H9 (cell line): ENCODE results near the gene IGSF3. TPM values are rescaled to one million over a fixed set of nuclear protein-coding genes. Genes with fewer than 3 reads are reported as not detected.
"Not testable (repeated sequence)": the region's sequence is repeated elsewhere in the genome, so short reads cannot be mapped to it uniquely, and the experiment has no call there.

Experiments used
- DNase-seq: peaks from one replicate; pipeline ENCODE4 v3.0.0-alpha.2; 2017
- H2AFZ ChIP-seq: one replicate; pipeline ENCODE4 v1.6.1; 2013; ENCODE audit warnings: mild to moderate bottlenecking, low read length, control low read depth, moderate library complexity
- H2AK5ac ChIP-seq: 2 replicates; pipeline ENCODE4 v1.6.1; 2013; ENCODE audit warnings: low read length, control low read depth, mixed read lengths; ENCODE audit not compliant: insufficient read length
- H2BK120ac ChIP-seq: one replicate; pipeline ENCODE4 v1.6.1; 2013; ENCODE audit warnings: low read depth, mild to moderate bottlenecking, low read length, control low read depth, inconsistent platforms; ENCODE audit not compliant: poor library complexity, severe bottlenecking
- H2BK12ac ChIP-seq: 2 replicates; pipeline ENCODE4 v1.6.1; 2013; ENCODE audit warnings: low read length, control low read depth, mixed read lengths, low read depth; ENCODE audit not compliant: insufficient read length
- H2BK15ac ChIP-seq: 2 replicates; pipeline ENCODE4 v1.6.1; 2013; ENCODE audit warnings: low read depth, low read length, control low read depth
- H2BK20ac ChIP-seq: one replicate; pipeline ENCODE4 v1.6.1; 2013; ENCODE audit warnings: low read depth, mild to moderate bottlenecking, low read length, control low read depth, inconsistent platforms; ENCODE audit not compliant: poor library complexity, severe bottlenecking
- H2BK5ac ChIP-seq: 2 replicates; pipeline ENCODE4 v1.6.1; 2013; ENCODE audit warnings: low read length, control low read depth, mixed read lengths; ENCODE audit not compliant: insufficient read length
- H3K14ac ChIP-seq: 2 replicates; pipeline ENCODE4 v1.6.1; 2013; ENCODE audit warnings: low read length, control low read depth; ENCODE audit not compliant: insufficient read depth
- H3K18ac ChIP-seq: 2 replicates; pipeline ENCODE4 v1.6.1; 2013; ENCODE audit warnings: low read depth, mild to moderate bottlenecking, mixed read lengths, low read length, control low read depth; ENCODE audit not compliant: insufficient read length
- H3K23ac ChIP-seq: 2 replicates; pipeline ENCODE4 v1.6.1; 2013; ENCODE audit warnings: low read length, control low read depth, mixed read lengths, low read depth; ENCODE audit not compliant: insufficient read length
- H3K23me2 ChIP-seq: 2 replicates; pipeline ENCODE4 v1.6.1; 2013; ENCODE audit warnings: low read depth, mild to moderate bottlenecking, mixed read lengths, low read length, control low read depth; ENCODE audit not compliant: insufficient read length, poor library complexity, severe bottlenecking
- H3K27ac ChIP-seq: 2 replicates; pipeline ENCODE4 v1.5.1; 2013; ENCODE audit warnings: low read length, control low read depth, mixed read lengths, low read depth; ENCODE audit not compliant: insufficient read length
- H3K27me3 ChIP-seq: 2 replicates; pipeline ENCODE4 v1.6.1; 2013; ENCODE audit warnings: low read length, control low read depth, inconsistent platforms; ENCODE audit not compliant: insufficient read depth
- H3K4ac ChIP-seq: 2 replicates; pipeline ENCODE4 v1.6.1; 2013; ENCODE audit warnings: low read depth, mild to moderate bottlenecking, control low read depth, inconsistent platforms, low read length, moderate library complexity
- H3K4me1 ChIP-seq: 2 replicates; pipeline ENCODE4 v1.6.1; 2013; ENCODE audit warnings: low read length, control low read depth, inconsistent platforms; ENCODE audit not compliant: insufficient read depth
- H3K4me2 ChIP-seq: 2 replicates; pipeline ENCODE4 v1.6.1; 2013; ENCODE audit warnings: low read length, control low read depth, mixed read lengths; ENCODE audit not compliant: insufficient read length, insufficient read depth
- H3K56ac ChIP-seq: 2 replicates; pipeline ENCODE4 v1.6.1; 2013; ENCODE audit warnings: low read depth, mild to moderate bottlenecking, mixed read lengths, low read length, control low read depth; ENCODE audit not compliant: insufficient read length
- H3K79me1 ChIP-seq: 2 replicates; pipeline ENCODE4 v1.6.1; 2013; ENCODE audit warnings: low read depth, mild to moderate bottlenecking, moderate library complexity, low read length, control low read depth, inconsistent platforms; ENCODE audit not compliant: insufficient read depth, poor library complexity, severe bottlenecking
- H3K79me2 ChIP-seq: 2 replicates; pipeline ENCODE4 v1.6.1; 2013; ENCODE audit warnings: low read length, control low read depth, inconsistent platforms; ENCODE audit not compliant: insufficient read depth
- H3K9ac ChIP-seq: 2 replicates; pipeline ENCODE4 v1.6.1; 2013; ENCODE audit warnings: low read length, control low read depth, mixed read lengths; ENCODE audit not compliant: insufficient read length; ENCODE audit errors: extremely low read depth
- H3K9me3 ChIP-seq: one replicate; pipeline ENCODE4 v1.6.1; 2013; ENCODE audit warnings: low read depth, low read length, inconsistent platforms; ENCODE audit not compliant: control insufficient read depth
- H3T11ph ChIP-seq: one replicate; pipeline ENCODE4 v1.6.1; 2013; ENCODE audit warnings: mild to moderate bottlenecking, low read length, control low read depth, inconsistent platforms
- H4K20me1 ChIP-seq: one replicate; pipeline ENCODE4 v1.6.1; 2013; ENCODE audit not compliant: control insufficient read depth, insufficient read length, insufficient read depth
- H4K5ac ChIP-seq: 2 replicates; pipeline ENCODE4 v1.6.1; 2013; ENCODE audit warnings: low read depth, mild to moderate bottlenecking, mixed read lengths, low read length, control low read depth; ENCODE audit not compliant: insufficient read length
- H4K8ac ChIP-seq: replicated peaks from 2 replicates; pipeline ENCODE4 v1.6.1; 2013; ENCODE audit warnings: low read length, control low read depth, mixed read lengths, low read depth; ENCODE audit not compliant: insufficient read length
- H4K91ac ChIP-seq: 2 replicates; pipeline ENCODE4 v1.6.1; 2013; ENCODE audit warnings: low read depth, mild to moderate bottlenecking, moderate library complexity, mixed read lengths, low read length, control low read depth; ENCODE audit not compliant: insufficient read length
- H3K27ac Mint-ChIP-seq, 3 experiments: 2 replicates in 2 of 3; 3 replicates in 1 of 3; pipeline ENCODE4 v1.8.0; 2020 to 2021; ENCODE audit warnings: mixed read lengths in 3 of 3, mild to moderate bottlenecking in 1 of 3, moderate library complexity in 1 of 3
- H3K27me3 Mint-ChIP-seq: 2 replicates; pipeline ENCODE4 v1.8.0; 2021; ENCODE audit warnings: low read depth, mild to moderate bottlenecking, moderate library complexity, mixed read lengths
- H3K36me3 Mint-ChIP-seq, 3 experiments: 2 replicates in 2 of 3; 3 replicates in 1 of 3; pipeline ENCODE4 v1.8.0; 2020 to 2021; ENCODE audit warnings: low read depth in 3 of 3, mixed read lengths in 3 of 3; ENCODE audit not compliant: insufficient read depth in 1 of 3
- H3K4me1 Mint-ChIP-seq, 2 experiments: 2 replicates each; pipeline ENCODE4 v1.8.0; 2020; ENCODE audit warnings: mixed read lengths in 2 of 2
- H3K4me3 Mint-ChIP-seq, 2 experiments: 2 replicates in 1 of 2; 3 replicates in 1 of 2; pipeline ENCODE4 v1.8.0; 2020 to 2021; ENCODE audit warnings: mild to moderate bottlenecking in 2 of 2, mixed read lengths in 2 of 2, moderate library complexity in 1 of 2
- H3K9me3 Mint-ChIP-seq, 2 experiments: 2 replicates in 1 of 2; 3 replicates in 1 of 2; pipeline ENCODE4 v1.8.0; 2020; ENCODE audit warnings: mild to moderate bottlenecking in 2 of 2, mixed read lengths in 2 of 2, moderate library complexity in 1 of 2
- WGBS: extraction: QIAGEN DNeasy Blood & Tissue Kit; methylation state at CpG from one replicate; pipeline ENCODE4 v1.1.7; 2013; ENCODE audit warnings: missing lambda C conversion rate, low lambda C conversion rate, mixed read lengths; ENCODE audit not compliant: insufficient read length; ENCODE audit errors: extremely low coverage; 5-methylcytosine and 5-hydroxymethylcytosine counted together
- total RNA-seq: library from RNA; stranded (reverse); gene quantifications from 2 replicates; pipeline ENCODE4 v1.2.1, GENCODE V29; 2021

IGSF3 gene
- total RNA-seq, 1 experiment from 2014 or later = 19.1 TPM

DNA sequence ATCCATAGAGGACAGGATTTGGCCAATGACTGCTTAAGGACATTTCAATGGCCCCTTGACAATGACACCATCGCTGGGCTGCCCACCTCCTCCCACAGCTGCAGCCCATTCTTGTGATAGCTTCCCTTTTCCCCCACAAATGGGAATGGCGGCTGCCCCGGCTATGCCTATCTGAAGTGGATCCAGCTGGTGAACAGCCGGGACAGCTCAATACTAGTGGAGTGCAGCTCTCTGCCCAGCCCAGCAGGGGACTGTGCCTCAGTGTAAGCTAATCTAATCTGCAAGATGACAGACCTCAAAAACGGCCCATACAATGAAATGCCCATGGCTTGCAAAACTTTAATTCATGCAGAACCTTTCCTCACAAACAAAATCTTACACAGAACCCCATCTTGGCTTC, 49.7 kb downstream of the IGSF3 start:
- H3K9me3 ChIP-seq, H3K9ac ChIP-seq, H2BK5ac ChIP-seq, H2BK15ac ChIP-seq, H4K91ac ChIP-seq, H2BK120ac ChIP-seq, DNase-seq, H3K4ac ChIP-seq, H3K56ac ChIP-seq, H3K79me1 ChIP-seq, H4K8ac ChIP-seq, H3K23me2 ChIP-seq, H4K20me1 ChIP-seq, H3K14ac ChIP-seq, H3K27me3 ChIP-seq, H3K4me3 Mint-ChIP-seq, H3K79me2 ChIP-seq, H2BK12ac ChIP-seq, H3K4me2 ChIP-seq, H3K27ac ChIP-seq, H3K4me1 ChIP-seq, H2AK5ac ChIP-seq, H3K18ac ChIP-seq, H4K5ac ChIP-seq, H3K23ac ChIP-seq, H2AFZ ChIP-seq, H2BK20ac ChIP-seq, H3K27ac Mint-ChIP-seq, H3K27me3 Mint-ChIP-seq, H3T11ph ChIP-seq: not testable (repeated sequence)
- no CpG with 5 or more reads among the region's 5 CpGs for WGBS
- Mint-ChIP-seq H3K9me3 (peaks cover 10 to 11% of the 10 kb centered on the region in 2 experiments), H3K4me1 (peaks cover 32 to 34% of the 10 kb centered on the region in 2 experiments), H3K36me3 (peaks cover 9 to 14% (median 11%) of the 10 kb centered on the region in 3 experiments)

DNA sequence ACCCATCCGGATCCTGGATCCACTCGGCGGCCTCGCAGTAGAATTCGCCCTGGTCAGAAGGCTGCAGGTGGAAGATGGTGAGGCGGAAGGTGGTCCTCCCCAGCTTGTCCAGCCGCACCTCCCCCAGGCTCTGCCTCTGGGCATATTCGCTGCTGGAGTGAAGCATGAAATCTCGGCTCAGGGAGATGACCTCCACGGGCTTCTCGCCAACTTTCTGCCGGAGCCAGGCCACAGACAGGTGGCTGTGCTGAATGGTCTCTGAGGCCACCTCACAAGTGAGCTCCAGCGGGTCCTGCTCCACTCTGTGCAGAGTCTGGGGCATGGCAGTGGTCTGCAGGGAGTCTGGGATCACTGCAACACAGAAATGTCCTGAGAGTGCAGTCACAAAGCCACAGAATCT, 53.7 kb downstream of the IGSF3 start:
- H2AFZ ChIP-seq, H2BK12ac ChIP-seq, H2BK5ac ChIP-seq, H3K18ac ChIP-seq, H3K4me2 ChIP-seq, H3K14ac ChIP-seq, H3K9ac ChIP-seq, H3K56ac ChIP-seq, DNase-seq, H4K8ac ChIP-seq, H4K5ac ChIP-seq, H3K79me2 ChIP-seq, H3K23ac ChIP-seq, H3K27ac Mint-ChIP-seq, H3K4ac ChIP-seq, H3K4me1 ChIP-seq, H4K91ac ChIP-seq, H3K4me3 Mint-ChIP-seq, H3K27ac ChIP-seq, H3T11ph ChIP-seq, H2BK15ac ChIP-seq, H3K27me3 ChIP-seq, H3K23me2 ChIP-seq, H3K27me3 Mint-ChIP-seq, H2AK5ac ChIP-seq, H3K79me1 ChIP-seq, H2BK20ac ChIP-seq, H3K9me3 Mint-ChIP-seq, H2BK120ac ChIP-seq, H4K20me1 ChIP-seq, H3K9me3 ChIP-seq: not testable (repeated sequence)
- H3K4me1 Mint-ChIP-seq = peaks cover 27 to 31% of the 10 kb centered on the region in 2 experiments
- WGBS = no CpG with 5 or more reads among the region's 13 CpGs
- H3K36me3 Mint-ChIP-seq = peaks cover 4 to 10% (median 9%) of the 10 kb centered on the region in 3 experiments
